Measurements from ENCODE around the gene BRD4.
"Not testable (repeated sequence)": the region's sequence is repeated elsewhere in the genome, so short reads cannot be mapped to it uniquely, and the experiment has no call there.

The BRD4 gene

GRCh38 chr19:15358918-15359317, 26.6 kb upstream of the BRD4 start:
- no peak for DNase-seq

GRCh38 chr19:15357906-15358305, 25.6 kb upstream of the BRD4 start:
- DNase-seq, result no peak

DNA sequence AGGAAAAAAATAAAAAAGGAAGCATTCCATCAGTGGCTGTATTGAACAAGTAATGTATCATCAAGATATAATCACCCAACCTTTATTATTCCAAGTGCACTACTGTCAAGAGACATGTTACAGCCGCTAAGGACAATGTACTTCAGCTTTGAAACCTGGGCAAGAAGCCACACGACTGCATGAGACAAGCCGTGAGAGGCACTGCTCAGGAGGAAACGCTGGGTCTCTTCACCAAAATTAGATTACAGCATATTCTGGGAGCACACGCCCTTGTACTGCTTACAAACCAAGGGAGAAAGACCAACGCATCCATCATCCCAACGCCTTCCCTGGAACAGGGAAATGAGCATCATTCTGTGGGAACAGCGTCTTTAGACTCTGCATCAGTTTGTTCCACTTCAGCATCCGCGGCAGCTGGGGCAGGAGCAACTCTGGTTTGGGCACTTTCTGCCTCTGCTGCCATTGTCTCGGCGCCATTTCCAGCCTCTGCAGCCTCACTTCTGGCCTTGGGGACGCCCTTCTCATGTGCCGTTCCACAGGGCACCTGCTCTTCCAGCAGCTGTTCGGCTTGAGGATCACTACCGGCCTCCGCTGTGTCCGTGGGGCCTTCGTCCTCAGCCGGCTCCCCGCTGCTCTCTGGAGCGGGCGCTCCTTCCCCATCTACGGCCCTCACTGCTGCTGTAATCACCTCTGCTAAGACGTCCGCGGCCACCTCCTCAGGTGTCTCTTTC, 22.4 kb upstream of the BRD4 start:
- no peak for DNase-seq

- DNase-seq, result no peak
Measured at GRCh38 chr19:15353908-15354307, 21.6 kb upstream of the BRD4 start.

- not testable (repeated sequence) for DNase-seq
Measured at GRCh38 chr19:15352535-15352934, 20.2 kb upstream of the BRD4 start.

GRCh38 chr19:15341328-15341727, 9.0 kb upstream of the BRD4 start:
- not testable (repeated sequence) for DNase-seq

DNA sequence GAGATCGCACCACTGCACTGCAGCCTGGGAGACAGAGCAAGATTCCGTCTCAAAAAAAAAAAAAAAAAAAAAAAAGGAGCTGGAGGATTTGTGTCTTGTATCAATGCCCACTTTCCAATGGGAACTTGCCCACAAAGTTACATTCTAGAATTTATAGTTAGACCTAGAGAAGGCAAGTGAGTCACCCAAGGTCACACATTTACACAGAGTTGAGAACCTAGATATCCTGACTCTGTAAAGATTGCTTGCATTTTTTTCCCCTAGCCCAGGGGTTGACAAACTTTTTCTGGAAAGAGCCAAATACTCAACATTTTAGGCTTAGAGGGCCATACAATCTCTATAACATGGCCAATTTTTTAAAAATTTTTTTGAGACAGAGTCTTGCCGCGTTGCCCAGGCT, 7.7 kb upstream of the BRD4 start:
- DNase-seq, result no peak

DNA sequence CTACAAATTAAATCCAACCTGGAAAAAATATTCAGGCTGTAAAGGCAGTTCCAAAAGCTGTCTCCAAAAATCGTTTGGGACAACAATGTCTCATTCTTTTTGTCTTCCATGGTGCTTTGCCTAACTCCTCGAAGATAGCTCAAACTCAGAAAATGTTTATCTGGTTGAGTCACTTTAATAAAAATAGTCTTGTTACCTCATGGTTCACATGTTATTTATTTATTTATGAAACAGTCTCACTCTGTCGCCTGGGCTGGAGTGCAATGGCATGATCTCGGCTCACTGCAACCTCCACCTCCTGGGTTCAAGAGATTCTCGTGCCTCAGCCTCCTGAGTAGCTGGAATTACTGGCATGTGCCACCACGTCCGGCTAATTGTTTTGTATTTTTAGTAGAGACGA, 4.9 kb upstream of the BRD4 start:
- DNase-seq, result no peak

DNA sequence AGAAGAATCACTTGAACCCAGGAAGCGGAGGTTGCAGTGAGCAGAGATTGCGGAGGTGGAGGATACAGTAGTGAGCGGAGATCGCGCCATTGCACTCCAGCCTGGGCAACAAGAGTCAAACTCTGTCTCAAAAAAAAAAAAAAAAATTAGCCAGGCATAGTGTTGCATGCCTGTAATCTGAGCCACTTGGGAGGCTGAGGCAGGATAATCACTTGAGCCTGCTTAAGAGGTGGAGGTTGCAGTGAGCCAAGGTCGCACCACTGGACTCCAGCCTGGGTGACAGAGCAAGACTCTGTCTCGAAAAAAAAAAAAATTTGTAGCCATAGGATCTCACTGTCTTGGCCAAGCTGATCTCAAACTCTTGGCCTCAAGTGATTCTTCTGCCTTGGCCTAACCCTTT, 3.7 kb upstream of the BRD4 start:
- DNase-seq, result not testable (repeated sequence)

DNA sequence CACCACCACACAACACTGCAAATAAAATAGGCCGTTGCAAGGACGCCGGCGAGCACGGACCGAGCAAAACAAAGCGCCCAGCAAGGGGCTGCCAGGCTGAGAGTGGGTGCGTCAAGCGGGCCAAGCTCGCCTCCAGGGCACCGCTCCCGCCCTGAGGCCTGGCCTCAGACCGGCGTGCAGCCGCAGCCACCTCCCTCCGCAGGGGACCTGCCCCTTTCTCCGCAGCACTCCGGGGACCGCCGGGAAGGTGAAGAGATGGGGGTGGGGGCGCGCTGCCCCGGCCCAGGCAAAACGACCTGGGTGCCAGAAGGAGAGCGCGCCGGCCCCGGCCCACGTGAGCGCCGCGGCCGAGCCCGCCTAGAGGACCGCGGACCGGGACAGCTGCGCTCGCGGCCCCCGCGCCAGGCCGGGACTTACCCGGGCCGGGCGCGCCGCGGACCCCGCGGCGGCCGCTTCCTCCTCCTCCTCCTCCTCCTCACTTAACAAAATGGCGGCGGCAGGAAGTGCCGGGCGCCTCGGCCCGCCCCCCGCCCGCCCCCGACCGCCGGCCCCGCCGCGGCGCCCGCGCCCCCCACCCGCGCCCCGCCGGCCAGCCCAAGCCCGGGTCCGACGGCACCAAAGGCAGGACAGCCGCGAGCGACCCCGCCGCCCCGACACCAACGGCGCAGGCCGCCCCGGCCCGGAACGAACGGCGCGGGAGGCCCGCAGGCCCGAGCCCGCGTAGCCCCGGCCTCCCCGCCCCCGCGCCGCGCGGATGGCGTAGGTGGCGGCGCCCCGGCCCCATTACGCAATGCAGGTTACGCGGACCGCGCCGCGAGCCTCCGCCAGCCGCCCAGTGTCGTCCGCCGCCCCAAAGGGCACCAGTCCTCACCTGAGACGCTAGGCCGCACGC, 674 bp downstream of the BRD4 start:
- DNase-seq, result peak; percentile 19

GRCh38 chr19:15330801-15331418, 1.4 kb downstream of the BRD4 start:
- no peak for DNase-seq

GRCh38 chr19:15328312-15328711, 4.0 kb downstream of the BRD4 start:
- no peak for DNase-seq

GRCh38 chr19:15324791-15325519, 7.4 kb downstream of the BRD4 start:
- DNase-seq, result no peak

DNA sequence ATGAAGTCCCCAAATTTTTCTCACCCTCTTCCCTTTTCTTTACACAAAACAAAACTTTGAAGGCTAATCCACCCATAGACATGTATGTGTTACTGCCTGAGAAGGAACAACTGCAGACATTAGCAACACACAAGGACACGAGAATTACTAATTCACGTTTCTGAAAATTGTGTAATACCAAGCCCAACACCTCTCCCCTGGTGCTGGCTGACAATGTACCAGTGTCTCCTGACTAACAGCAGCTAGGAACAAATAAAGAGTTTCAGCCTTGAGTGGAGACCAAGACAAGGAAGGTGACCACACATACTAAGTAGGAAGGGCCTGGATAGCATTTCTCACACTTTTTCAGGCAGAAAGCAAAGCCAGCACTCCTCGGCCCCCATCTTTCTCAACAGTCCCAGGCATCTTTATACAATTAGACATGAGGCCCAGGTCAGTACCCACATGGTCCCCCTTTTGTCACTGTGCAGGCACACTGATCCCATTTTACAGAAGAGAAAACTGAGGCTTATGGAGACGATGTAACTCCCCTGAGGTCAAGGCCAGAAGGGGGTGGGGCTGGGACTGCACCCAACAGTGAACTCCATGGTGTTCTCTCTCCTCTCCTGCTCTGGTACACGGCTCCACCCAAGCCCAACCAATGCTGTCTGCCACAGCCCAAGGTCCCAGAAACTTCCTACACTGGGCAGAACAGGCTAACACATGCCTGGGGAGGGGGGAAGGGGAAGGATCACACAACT, 8.7 kb downstream of the BRD4 start:
- no peak for DNase-seq

DNA sequence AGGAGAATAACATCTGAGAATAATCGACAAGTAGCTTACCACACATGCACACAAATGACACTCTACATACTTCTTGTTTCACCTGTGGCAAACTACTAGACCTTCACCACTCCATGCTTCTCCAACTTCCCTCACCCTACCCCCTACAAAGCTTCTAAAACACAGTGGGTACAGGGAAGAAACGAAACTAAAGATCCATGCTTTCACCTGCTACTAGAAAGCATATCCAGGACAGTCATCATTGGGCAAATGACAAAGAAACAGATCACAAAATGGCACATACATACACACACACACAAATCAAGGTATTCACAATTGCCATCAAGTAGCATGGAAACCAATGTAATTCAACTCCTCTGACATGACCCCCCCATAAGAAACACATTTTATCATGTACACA, 10.6 kb downstream of the BRD4 start:
- DNase-seq, result no peak

DNA sequence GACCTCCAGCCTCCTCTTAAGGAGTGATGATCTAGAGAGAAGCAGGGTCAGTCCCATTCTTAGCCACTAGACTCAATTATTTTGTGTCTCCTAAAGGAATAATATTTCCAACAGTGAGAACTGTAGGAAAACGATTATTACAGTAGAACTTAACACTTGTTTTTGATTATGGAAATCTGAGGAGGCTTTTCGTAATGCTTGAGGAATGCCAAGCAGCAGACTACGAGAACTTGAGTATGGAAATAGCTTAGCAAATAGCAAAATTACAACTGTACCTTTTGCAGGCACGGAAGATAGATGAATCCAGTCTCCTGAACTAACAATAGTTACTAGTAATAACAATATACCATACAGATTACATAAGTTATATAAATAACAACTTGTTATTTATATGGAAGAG, 12.2 kb downstream of the BRD4 start:
- no peak for DNase-seq

DNA sequence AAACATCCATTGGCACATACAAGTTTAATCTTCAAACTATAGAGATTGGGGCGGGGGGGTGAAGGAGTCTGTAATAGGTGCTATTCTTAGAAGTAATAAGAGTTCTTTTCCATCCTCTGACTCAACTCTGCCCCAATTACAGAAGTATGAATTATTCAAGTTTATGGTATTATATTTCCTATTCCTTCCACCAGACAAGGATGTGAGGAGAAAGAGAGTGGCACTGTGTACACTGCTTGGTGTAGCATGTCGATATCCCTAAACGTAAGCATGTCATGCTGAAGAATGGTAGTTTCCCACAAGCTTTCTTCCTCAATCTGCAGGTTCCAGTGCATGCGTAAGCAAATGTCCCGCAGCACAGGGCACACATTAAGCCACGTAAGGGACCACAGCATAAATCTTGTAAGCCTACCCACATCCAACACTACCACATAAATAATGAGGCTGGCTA, 14.1 kb downstream of the BRD4 start:
- no peak for DNase-seq

DNA sequence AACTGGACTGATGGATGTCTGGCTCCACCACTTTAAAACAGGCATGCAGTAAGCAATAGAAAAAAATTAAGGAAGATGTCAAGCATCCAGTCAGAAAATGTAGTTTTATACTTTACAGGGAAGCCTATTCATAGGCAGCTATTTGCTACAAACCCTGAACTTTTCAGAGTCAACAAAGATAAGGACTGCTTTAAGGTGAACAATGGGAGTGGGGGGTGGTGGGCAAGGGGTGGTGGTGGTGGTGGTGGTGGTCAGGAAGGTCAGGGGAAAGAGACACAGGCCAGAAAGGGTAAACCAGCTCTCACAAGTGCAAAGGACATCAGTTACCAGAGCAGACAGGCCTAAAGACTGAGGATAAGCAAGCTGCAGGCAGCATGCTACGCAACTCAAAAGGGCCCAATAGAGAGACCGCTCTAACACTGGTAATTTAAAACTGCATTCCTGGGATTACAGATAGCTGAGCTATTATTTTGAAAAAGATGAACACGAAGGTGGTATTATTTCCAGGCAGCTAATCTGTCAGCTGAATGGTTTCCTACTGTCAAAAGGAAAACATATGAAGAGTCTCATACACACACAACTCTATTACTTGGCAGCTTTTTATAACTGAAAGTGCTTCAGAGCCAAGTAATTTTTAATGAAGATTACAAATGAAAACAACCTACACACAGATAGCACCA, 14.8 kb downstream of the BRD4 start:
- DNase-seq, result no peak

GRCh38 chr19:15316498-15316897, 15.8 kb downstream of the BRD4 start:
- DNase-seq, result no peak

- peak; percentile 20 for DNase-seq
Measured at GRCh38 chr19:15315101-15315500, 17.2 kb downstream of the BRD4 start.

- no peak for DNase-seq
Measured at GRCh38 chr19:15313649-15314279, 18.6 kb downstream of the BRD4 start.

Measured in NCI-H1436 (cell line).